Heart left ventricle (tissue), 13 donors: ENCODE measurements around the gene PDE9A.

Experiments
- POLR2A ChIP-seq, 2 donors: fragments of 450-650 bp; IDR thresholded peaks; one replicate each; pipeline ENCODE4 v1.6.1; 2017; ENCODE audit warnings: antibody characterized with exemption in 2 of 2, mild to moderate bottlenecking in 2 of 2, moderate library complexity in 2 of 2
- TF ChIP-seq, protein P1 (sequence below), 12 donors: fragments of 200-600 bp; sonication (generic) in 4 of 12; IDR thresholded peaks; one replicate each; pipeline versions ENCODE4 v1.5.0 to v1.8.0; 2018 to 2022; ENCODE audit warnings: antibody characterized with exemption in 12 of 12, mild to moderate bottlenecking in 5 of 12
- donor health status: ischemic (EF 13 %, LVEDD 7.1; RV severe dilation, severe dysfunction).
- donor health status: DM: no; HTN: yes; CAD: no.
- donor health status: DM: no; HTN: no; CAD: no.
- donor health status: ischemic (EF 25% LVEDD 6.9; RV normal size, moderate dysfunction).
- donor health status: ischemic (EF 25% LVEDD 5.7; RV mildly dilated, moderate dysfunction).
- donor health status: ischemic (EF 35%, LVEDD 5.7; RV mildly dilated, moderate dysfunction).
- donor health status: nonischemic (EF 11% LVEDD 7.7; RV severe dilation, severe dysfunction).
- donor health status: DM: yes; HTN: yes; CAD: no.
- donor health status: PGD.
- donor health status: ischemic (EF 29% LVEDD 5.4; RV normal size, mild dysfunction).
- donor health status: nonischemic (EF 23%, LVEDD 6.1; RV moderate dilation, normal function).

- TF ChIP-seq, protein P1, sequence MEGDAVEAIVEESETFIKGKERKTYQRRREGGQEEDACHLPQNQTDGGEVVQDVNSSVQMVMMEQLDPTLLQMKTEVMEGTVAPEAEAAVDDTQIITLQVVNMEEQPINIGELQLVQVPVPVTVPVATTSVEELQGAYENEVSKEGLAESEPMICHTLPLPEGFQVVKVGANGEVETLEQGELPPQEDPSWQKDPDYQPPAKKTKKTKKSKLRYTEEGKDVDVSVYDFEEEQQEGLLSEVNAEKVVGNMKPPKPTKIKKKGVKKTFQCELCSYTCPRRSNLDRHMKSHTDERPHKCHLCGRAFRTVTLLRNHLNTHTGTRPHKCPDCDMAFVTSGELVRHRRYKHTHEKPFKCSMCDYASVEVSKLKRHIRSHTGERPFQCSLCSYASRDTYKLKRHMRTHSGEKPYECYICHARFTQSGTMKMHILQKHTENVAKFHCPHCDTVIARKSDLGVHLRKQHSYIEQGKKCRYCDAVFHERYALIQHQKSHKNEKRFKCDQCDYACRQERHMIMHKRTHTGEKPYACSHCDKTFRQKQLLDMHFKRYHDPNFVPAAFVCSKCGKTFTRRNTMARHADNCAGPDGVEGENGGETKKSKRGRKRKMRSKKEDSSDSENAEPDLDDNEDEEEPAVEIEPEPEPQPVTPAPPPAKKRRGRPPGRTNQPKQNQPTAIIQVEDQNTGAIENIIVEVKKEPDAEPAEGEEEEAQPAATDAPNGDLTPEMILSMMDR (IDR thresholded peaks at IDR 0.05) = no peak
- TF ChIP-seq POLR2A (IDR thresholded peaks at IDR 0.05) = no peak
Observed at GRCh38 chr21:42765656-42766055, 112.2 kb downstream of the PDE9A start.
